ENCODE measurements around the gene PSME2.

- TF ChIP-seq, protein P1, sequence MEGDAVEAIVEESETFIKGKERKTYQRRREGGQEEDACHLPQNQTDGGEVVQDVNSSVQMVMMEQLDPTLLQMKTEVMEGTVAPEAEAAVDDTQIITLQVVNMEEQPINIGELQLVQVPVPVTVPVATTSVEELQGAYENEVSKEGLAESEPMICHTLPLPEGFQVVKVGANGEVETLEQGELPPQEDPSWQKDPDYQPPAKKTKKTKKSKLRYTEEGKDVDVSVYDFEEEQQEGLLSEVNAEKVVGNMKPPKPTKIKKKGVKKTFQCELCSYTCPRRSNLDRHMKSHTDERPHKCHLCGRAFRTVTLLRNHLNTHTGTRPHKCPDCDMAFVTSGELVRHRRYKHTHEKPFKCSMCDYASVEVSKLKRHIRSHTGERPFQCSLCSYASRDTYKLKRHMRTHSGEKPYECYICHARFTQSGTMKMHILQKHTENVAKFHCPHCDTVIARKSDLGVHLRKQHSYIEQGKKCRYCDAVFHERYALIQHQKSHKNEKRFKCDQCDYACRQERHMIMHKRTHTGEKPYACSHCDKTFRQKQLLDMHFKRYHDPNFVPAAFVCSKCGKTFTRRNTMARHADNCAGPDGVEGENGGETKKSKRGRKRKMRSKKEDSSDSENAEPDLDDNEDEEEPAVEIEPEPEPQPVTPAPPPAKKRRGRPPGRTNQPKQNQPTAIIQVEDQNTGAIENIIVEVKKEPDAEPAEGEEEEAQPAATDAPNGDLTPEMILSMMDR (IDR thresholded peaks at IDR 0.05; ENCODE audit: extremely low read depth in 1 of 2, insufficient read depth in 1 of 2, low read depth in 1 of 2, low read length in 2 of 2): no peak
- TF ChIP-seq JUN (IDR thresholded peaks at IDR 0.05; ENCODE audit: borderline replicate concordance, insufficient read depth, insufficient read length, low read depth) (no peak), POLR2A (IDR thresholded peaks at IDR 0.05; ENCODE audit: low read depth, low read length) (no peak), EZH2 (IDR thresholded peaks at IDR 0.05; ENCODE audit: borderline replicate concordance, low read depth, low read length, severe bottlenecking) (no peak), GATA2 (IDR thresholded peaks at IDR 0.05; ENCODE audit: insufficient read depth, insufficient read length, low read depth, low read length) (no peak), MAX (IDR thresholded peaks at IDR 0.05; ENCODE audit: insufficient read depth, insufficient read length) (no peak), POLR2AphosphoS5 (IDR thresholded peaks at IDR 0.05; ENCODE audit: insufficient read depth, low read depth, low read length) (no peak), MYC (IDR thresholded peaks at IDR 0.05; ENCODE audit: low read depth, low read length) (no peak)
Observed at GRCh38 chr14:24144451-24144850, 2.0 kb downstream of the PSME2 start.
